SW480 (cell line): ENCODE results near the gene KITLG.
"Not testable (repeated sequence)": the region's sequence is repeated elsewhere in the genome, so short reads cannot be mapped to it uniquely, and the experiment has no call there.

Experiments used
- DNase-seq: peaks from one replicate; pipeline ENCODE4 v3.0.0-alpha.2; 2016; ENCODE audit warnings: low spot score

Gene KITLG

DNA sequence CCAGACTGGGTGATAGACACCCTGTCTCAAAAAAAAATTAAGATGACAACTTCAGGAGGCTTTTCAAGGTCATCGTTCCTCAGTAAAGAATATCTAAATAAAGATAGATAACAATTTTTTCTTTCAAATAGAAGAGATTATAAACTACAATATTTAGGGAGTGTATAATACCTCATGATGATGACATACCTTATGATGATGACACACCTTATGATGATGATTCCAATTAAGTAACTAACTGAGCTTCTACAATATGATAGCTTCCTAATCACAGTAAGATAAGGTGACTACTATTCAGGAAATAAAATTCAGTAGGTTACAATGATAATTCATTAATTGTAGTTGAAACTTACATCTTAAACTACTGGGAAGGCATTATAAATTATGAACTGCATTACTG is 40.4 kb downstream of the KITLG start:
- DNase-seq: no peak

GRCh38 chr12:88538697-88539096 is 41.6 kb downstream of the KITLG start:
- no peak for DNase-seq

DNA sequence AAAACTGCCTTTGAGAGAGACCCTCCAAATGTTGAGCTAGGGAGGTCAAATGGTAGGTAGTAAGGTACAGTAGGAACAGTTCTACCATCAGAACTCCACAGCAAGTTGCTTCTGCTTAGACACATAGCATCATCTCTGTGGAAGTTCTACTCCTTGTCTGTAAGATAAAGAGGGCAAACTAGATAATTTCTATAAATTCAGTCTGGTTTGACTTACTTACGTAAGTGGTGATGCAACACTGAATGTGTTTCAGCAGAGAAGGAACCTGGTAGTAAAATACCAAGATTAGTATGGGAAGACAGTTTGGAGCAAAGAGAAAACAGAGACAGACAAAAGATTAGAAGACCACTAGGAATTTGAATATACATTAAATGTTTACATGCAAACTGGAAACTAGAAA is 42.0 kb downstream of the KITLG start:
- no peak for DNase-seq

DNA sequence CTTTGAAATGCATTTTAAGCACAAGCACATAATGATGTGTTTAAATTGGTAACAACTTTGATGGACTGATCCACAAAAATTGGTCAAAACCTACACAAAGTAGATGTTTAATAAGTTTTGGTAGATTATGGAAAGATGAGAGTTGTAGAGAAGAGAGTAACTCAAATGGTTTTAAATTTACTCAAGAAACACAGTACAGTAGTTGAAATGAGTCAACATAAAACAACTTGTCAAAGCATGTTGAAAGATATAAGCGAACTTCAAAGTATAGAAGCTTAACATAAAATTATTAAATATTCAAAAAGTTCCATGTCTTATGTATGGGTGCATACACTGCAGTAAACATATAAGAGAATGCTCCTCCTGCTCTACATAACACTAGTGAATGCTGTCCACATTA is 49.4 kb downstream of the KITLG start:
- DNase-seq: no peak

GRCh38 chr12:88529531-88530488 is 50.5 kb downstream of the KITLG start:
- no peak for DNase-seq

GRCh38 chr12:88522961-88523360 is 57.3 kb downstream of the KITLG start:
- no peak for DNase-seq

- no peak for DNase-seq
These were observed 59.8 kb downstream of the KITLG start for GRCh38 chr12:88520436-88520820.

GRCh38 chr12:88519802-88520435 is 60.4 kb downstream of the KITLG start:
- DNase-seq: no peak

- DNase-seq: no peak
These were observed 61.3 kb downstream of the KITLG start for GRCh38 chr12:88518863-88519403.

DNA sequence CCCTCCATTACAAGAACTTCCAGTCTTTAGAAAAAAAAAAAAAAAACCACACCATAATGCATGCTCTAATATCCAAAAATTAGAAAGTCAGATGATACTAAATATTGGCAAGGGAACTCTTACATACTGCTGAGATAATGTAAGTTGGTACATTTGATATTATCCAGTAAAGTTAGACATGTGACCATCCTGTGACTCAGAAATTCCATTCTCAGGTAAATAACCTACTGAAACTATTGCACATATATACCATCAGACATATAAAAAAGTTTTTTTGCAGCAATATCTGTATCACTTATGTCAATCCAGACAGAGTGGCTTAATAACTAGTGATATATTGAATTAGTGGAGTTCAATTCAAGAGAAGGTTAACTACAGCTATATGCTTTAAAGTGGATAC is 63.5 kb downstream of the KITLG start:
- peak; percentile 1 for DNase-seq

- no peak for DNase-seq
These were observed 69.4 kb downstream of the KITLG start for GRCh38 chr12:88510843-88511242.

GRCh38 chr12:88509851-88510250 is 70.4 kb downstream of the KITLG start:
- DNase-seq: no peak

- DNase-seq: no peak
These were observed 70.9 kb downstream of the KITLG start for GRCh38 chr12:88509347-88509746.

- DNase-seq: not testable (repeated sequence)
These were observed 72.4 kb downstream of the KITLG start for GRCh38 chr12:88507851-88508250.

DNA sequence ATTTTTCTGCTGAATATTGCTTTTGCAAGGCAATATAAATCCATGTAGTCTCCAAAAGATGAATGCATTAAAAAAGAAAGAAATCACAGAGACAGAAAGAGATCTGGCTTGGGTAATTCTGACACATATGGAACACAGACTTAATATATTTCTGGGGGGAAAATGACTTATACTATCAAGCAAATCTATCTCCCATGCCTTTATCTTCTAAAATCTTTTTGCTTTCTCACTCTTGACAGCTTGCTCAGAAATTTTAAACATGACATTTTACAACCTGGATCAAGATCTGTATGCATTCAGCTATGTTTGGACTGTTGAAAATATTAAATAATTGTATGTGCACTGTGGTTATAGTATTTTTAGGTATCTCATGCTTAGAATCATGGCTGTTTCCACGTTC is 73.0 kb downstream of the KITLG start:
- no peak for DNase-seq

- DNase-seq: no peak
These were observed 74.6 kb downstream of the KITLG start for GRCh38 chr12:88505696-88506095.

DNA sequence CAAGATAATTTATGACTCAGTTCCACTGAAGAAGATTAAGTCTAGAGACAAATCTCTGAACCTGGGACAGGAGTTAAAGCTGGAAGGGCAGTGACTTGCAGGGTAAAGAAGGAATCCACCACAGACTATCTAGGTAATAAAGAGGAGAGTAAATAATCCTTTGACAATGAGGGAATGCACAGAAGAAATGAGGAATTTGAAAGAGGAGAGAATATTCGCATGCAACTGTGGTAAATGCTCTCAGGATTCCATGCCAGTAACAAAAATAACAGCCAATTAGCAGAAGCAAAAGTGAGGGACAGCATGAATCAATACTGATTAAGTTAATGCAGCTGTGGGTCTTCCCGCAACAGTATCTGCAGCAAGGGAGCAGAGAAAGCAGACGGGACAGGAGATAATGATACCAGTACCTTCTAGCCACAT is 77.0 kb downstream of the KITLG start:
- no peak for DNase-seq

GRCh38 chr12:88501972-88502938 is 78.0 kb downstream of the KITLG start:
- DNase-seq: no peak

- DNase-seq: no peak
These were observed 83.3 kb downstream of the KITLG start for GRCh38 chr12:88496891-88497371.

- DNase-seq: no peak
These were observed 83.8 kb downstream of the KITLG start for GRCh38 chr12:88496429-88496828.

GRCh38 chr12:88495031-88495430 is 85.2 kb downstream of the KITLG start:
- no peak for DNase-seq

- DNase-seq: no peak
These were observed 85.8 kb downstream of the KITLG start for GRCh38 chr12:88494520-88494919.
